Epithelial cell of proximal tubule (primary cell): ENCODE data around the gene SACM1L. TPM values are rescaled to one million over a fixed set of nuclear protein-coding genes. Genes with fewer than 3 reads are reported as not detected.

Source experiments
- DNase-seq: peaks from one replicate; pipeline ENCODE4 v3.0.0-alpha.2; 2011; ENCODE audit warnings: low read depth
- H3K4me3 ChIP-seq: 2 replicates; pipeline ENCODE4 v1.5.1; 2011; ENCODE audit warnings: low read depth, mild to moderate bottlenecking, low read length
- CTCF ChIP-seq: conservative IDR thresholded peaks from 2 replicates; pipeline ENCODE4 v1.5.1; 2012; ENCODE audit warnings: low read depth, mild to moderate bottlenecking, low read length
- total RNA-seq: library from RNA; depleted of rRNA; stranded (reverse); fragments of >200 nt; gene quantifications from 2 replicates; pipeline ENCODE4 v1.2.3, GENCODE V29; 2015

SACM1L gene
- total RNA-seq, 1 donor from 2014 or later, result 15.2 TPM

GRCh38 chr3:45793482-45794176 lies 104.4 kb downstream of the SACM1L start:
- no peak for DNase-seq
- no peak for TF ChIP-seq CTCF
- no peak overlapping the region for H3K4me3 ChIP-seq

- DNase-seq, result no peak
- no peak overlapping the region for H3K4me3 ChIP-seq
- TF ChIP-seq CTCF, result no peak
Observed at GRCh38 chr3:45794177-45794560, 105.0 kb downstream of the SACM1L start.

GRCh38 chr3:45794660-45795059 lies 105.5 kb downstream of the SACM1L start:
- no peak for DNase-seq
- no peak for TF ChIP-seq CTCF
- no peak overlapping the region for H3K4me3 ChIP-seq

Other genes with a start within 250 kb of the SACM1L start
- gene LIMD1, start 94.6 kb upstream of the SACM1L start, total RNA-seq, result 13.5 and 13.7 TPM in 2 replicates
- gene SLC6A20, start 107.1 kb downstream of the SACM1L start, total RNA-seq, result 0.51 and 2.8 TPM in 2 replicates
- 8.2 and 8.6 TPM in 2 replicates for gene LZTFL1, start 152.7 kb downstream of the SACM1L start, total RNA-seq
- gene CCR9, start 197.1 kb downstream of the SACM1L start, total RNA-seq, result 0.17 TPM in 1 of 2 replicates, not detected in the other